ENCODE measurements around the gene CAVIN3.

GRCh38 chr11:6323291-6323905 is 3.1 kb upstream of the CAVIN3 start:
- TF ChIP-seq CTCF (IDR thresholded peaks at IDR 0.05 in 4 of 5, conservative IDR thresholded peaks at IDR 0.05 in 1 of 5) (no peak), POLR2A (IDR thresholded peaks at IDR 0.05) (no peak)
